Stimulated activated CD8-positive, alpha-beta memory T cell treated with anti-CD3 and anti-CD28 coated beads, Interleukin-2, amount 100 ng/mL, for 48 hours (primary cell): Measurements from ENCODE around the gene SKP1.
A peak's percentile ranks its signal among the peaks of the same experiment; 100 is the strongest.
"Not testable (repeated sequence)": the region's sequence is repeated elsewhere in the genome, so short reads cannot be mapped to it uniquely, and the experiment has no call there.

ENCODE experiments used
- DNase-seq, 2 donors: peaks; one replicate each; pipeline ENCODE4 v3.0.0-alpha.2; 2020; ENCODE audit warnings: low read depth in 2 of 2

The SKP1 gene

DNA sequence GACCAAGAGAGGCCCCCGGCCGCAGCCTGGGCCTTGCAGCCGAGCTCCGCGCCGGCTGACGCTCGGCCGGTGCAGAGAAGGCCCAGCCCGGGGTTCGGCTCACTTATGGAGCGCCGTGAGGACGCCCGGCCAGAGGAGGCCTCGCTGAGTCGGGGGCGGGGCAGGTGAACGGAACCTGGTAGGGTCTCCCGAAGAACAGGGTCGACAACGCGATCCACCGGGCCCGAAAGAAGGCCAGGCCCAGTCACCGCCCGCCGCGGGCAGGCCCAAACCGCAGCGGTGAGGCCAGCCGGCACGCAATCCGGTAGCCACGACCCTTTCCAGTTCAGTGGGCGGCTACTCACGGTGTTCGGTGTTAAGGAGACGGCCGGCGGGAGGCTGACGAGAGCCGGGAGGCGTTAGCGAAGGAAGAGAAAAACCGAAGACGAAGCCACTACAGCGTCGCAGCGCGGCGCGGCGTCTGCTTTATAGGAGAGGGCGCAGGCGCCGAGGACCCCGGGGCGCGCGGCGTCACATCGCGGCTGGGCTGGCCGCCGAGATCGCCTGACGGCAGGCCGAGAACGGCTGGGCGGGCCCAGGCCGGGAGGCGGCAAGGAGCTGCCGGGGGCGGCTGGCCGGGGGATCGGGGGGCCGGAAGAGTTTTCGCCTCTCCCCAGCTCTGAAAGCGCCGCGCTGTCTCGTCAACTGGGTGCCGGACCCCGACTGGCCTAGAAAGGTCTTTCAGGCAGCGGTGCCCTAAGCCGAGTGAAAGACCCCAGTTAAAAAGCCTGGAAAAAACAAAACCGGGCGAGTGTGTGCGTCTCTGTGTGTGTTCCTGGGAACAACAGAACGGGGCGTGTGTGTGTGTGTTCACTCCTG lies at the start of gene SKP1:
TSS of gene SKP1 (minus strand) at position 440 of the 858 bp plus-strand sequence. CDS start 2,928 bp downstream, outside the sequence.
- DNase-seq: peak; percentile 76 to 77

DNA sequence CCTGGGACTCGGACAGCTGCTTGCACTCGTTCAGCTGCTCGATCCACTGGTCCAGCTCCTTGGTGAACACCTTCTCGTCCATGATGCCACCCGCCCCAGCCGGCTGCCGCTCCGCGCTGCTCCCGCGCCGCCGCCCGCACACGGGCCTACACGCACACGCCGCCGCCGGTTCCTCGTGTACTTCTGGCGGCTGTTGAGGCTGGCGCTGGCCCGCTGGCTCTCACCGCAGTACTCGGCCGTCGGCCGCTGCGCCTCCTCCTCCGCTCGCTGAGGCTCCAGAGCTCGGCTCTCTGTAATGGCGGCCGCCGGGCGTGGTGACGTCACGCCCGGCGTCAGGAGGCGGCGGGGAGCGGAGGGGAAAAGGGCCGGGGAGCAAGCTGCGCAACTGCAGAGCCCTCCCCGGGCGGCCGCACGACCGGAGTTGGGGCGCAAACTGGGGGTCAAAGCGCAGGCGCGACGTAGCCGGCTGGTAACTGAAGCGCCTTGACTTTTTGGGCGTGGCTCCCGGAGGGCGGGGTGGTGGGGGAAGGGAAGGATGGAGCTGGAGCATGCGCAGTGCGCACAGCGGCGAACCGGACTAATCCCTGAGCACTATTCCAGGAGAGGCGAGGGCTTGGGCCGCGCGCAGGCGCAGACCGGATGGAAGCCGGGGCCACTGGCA lies 49.2 kb upstream of the SKP1 start, which contains the start of gene PPP2CA:
TSS of gene PPP2CA (minus strand) at position 294 of the 661 bp plus-strand sequence. CDS start at position 82, 212 bp downstream.
- DNase-seq: peak; percentile 96 to 99

DNA sequence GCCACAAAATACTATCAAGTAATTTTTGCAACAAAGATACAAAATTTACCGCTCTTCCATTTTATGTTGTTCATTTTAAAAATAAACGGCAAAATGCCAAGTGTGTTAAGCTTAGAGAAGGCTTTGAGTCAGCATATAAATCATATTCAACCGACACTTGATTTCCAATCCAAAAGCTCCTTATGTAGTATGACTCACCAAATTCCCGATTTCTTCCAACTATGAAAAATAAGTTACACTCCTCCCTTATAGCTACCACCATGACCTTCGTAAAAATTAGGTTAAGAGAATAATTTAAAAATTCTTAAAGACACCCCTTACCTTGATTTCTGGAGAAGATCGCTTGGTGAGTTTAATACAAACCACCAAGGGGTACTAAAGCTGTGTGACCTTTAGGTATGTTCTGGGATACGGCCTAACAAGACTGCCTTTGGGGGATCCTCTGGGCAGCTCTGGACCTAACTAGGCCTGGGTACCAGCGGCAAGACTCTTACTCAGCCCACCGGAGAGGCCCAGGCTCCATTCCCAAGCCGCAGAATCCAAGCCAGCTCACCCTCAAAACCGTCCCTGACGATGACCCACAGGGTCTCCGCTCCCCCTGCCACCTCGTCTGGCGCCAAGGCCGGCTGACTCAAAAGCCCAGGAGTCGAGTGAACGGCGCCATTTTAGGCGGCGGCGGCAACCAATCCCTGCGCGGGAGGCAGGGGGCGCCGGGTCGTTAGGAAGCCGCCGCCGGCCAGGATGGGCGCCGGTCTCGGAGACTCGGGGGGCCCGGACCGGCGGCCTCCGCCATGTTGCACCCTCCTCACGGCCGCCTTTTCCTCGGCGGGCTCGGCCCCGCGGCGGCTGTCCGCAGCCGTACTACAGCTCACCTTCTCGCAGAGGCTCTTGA lies 48.4 kb upstream of the SKP1 start:
- peak; percentile 48 to 60 for DNase-seq

DNA sequence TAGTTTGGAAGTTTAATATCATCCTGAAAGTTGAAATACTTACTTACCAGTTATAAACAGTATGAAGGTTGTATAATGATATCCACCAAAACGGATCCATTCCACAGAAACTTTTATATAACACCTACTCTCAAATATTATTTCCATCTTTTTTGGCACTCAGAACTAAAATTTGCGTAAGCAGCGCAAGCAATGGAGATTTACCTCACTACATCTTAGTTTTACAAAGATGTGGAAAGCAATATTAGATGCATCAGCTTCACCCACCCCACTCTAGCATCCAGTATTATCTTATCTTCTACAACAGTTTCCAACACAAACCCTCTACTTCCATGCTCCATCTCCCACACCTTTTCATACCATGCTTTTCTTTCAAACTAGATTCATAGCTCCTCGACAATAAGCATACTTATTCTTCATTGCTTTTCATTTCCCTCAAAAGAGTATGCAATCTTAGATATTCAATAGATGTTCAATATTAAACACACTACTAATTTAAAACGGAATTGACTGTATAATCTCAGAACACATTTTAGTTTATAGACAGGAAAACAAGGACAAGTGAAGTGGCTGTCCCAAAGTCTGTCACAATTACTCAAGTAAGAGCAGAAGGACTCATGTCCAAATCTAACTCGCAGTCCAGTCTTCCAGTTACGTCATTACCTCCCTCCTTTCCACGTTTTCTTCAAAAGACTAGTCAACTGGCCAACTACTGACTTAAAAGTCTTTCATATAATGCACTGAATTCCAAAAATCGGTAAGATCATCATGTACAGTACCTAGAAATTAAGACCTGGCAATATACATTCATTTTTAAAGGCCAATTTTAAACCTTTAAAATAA lies 46.9 kb upstream of the SKP1 start:
- no peak for DNase-seq

DNA sequence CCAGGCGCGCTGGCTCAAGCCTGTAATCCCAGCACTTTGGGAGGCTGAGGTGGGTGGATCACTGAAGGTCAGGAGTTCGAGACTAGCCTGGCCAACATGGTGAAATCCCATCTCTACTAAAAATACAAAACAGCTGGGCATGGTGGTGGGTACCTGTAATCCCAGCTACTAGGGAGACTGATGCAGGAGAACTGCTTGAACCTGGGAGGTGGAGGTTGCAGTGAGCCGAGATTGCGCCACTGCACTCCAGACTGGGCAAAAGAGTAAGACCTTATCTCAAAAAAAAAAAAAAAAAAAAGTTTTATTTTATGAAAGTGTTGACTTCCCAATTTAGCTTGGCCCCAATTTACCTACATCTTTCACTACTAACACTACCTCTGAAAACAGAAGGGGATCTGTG lies 44.9 kb upstream of the SKP1 start:
- not testable (repeated sequence) for DNase-seq

DNA sequence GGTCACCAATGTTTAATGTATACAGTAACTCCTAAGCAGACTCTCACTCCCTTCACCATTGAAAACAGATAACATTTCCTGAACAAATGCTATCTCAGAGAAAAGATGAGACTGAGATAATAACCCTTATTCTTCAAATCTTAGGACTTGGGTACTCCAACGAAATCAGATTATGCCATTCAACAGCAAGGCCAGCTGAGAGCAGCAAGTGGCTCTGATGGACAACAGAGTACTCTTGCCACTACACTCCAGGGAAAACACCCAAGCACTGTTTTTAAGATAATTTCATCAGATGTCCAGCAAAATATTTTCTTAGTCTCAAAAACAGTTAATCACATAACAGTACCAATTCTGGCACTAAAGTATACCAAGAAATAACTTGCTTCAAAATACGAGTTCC lies 39.0 kb upstream of the SKP1 start:
- no peak for DNase-seq

DNA sequence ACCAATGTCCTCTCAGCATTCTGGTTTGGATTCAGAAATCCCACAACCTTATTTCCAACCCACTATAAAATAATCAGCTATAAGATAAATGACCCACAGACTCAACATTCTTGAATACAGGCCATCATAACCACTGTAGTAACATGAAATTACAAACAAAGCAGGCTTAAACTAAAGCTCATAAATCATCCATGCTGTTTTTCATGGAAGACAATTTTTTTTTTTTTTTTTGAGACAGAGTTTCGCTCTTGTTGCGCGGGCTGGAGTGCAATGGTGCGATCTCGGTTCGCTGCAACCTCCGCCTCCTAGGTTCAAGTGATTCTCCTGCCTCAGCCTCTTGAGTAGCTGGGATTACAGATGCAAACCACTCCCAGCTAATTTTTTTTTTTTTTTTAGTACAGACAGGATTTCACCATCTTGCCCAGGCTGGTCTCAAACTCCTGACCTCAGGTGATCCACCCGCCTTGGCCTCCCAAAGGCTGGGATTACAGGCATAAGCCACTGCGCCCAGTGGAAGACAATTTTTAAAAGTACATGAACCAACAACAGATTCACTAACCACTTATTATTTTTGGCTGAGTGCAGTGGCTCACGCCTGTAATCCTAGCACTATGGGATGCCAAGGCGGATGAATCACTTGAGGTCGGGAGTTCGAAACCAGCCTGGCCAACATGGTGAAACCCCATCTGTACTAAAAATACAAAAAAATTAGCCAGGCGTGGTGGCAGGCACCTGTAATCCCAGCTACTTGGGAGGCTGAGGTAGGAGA lies 34.7 kb upstream of the SKP1 start:
- not testable (repeated sequence) for DNase-seq

DNA sequence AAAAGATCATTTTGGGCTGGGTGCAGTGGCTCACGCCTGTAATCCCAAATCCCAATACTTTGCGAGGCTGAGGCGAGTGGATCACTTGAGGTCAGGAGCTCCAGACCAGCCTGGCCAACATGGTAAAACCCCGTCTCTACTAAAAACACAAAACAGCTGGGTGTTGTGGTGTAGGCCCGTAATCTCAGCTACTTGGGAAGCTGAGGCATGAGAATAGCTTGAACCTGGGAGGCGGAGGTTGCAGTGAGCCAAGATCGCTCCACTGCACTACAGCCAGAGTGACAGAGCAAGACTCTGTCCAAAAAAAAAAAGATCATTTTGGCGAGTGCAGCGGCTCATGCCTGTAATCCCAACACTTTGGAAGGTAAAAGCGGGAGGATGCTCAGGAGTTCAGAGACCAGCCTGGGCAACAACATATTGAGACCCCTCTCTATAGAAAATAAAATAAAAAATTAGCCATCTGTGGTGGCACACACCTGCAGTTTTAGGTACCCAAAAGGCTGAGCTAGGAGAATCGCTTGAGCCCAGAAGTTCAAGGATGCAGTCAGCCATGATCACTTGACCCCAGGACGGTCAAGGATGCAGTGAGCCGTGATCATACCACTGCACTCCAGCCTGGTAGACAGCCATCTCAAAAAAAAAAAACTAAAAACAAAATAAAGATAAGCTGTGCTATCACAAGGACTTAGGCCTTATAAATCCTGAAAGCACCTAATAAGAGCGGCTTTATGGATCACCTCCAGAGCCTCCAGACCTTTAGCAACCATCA lies 32.9 kb upstream of the SKP1 start:
- DNase-seq: no peak

DNA sequence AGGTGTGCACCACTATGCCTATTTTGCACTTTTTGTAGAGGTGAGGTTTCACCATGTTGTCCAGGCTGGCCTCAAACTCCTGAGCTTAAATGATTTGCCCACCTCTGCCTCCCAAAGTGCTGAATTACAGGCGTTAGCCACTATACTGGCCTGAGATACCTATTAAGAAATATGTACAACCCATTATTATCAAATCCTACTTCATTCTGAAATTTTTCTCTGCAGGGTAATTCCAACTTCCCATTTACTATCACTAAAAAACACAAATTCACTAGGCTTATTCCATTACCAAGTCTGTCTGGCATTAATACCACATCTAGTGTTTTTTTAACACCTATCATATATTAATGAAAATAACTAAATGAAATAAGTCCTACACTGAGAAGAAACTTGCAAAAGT lies 30.9 kb upstream of the SKP1 start:
- no peak for DNase-seq

DNA sequence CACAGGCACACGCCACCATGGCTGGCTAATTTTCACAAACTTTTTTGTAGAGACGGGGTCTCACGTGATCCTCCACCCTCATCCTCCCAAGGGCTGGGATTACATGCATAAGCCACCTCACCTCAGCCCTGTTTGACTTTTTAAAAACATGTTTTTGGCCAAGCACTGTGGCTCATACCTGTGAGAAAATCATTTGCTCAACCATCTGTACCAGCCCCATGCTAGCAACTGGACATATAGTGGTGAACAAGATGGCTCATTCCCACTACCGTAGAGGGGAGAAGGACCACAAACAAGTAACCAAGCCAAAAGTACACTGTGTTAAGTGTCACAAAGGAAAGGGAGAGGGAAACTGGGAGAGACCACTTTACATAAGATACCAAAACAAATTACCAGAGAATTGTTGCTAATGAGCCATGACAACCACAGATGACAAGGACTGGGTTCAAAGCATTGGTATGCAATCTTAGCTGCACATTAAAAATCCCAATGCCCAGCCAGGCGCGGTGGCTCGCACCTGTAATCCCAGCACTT lies 29.9 kb upstream of the SKP1 start:
- no peak for DNase-seq

DNA sequence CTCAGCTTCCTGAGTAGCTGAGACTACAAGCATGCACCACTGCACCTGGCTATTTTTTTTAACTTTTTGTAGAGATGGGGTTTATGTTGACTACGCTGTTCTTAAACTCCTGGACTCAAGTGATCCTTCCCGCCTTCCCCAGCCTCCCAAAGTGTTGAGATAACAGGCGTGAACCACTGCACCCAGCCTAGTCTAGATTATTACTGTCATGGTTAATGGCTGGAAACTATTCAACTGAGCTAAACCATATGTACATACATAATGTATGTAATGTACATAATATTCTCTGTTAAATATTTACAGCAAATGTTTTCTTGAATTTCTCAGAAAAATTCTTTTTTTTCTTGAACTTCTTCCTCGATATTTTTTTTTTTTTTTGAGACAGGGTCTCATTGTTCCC lies 27.8 kb upstream of the SKP1 start:
- no peak for DNase-seq

DNA sequence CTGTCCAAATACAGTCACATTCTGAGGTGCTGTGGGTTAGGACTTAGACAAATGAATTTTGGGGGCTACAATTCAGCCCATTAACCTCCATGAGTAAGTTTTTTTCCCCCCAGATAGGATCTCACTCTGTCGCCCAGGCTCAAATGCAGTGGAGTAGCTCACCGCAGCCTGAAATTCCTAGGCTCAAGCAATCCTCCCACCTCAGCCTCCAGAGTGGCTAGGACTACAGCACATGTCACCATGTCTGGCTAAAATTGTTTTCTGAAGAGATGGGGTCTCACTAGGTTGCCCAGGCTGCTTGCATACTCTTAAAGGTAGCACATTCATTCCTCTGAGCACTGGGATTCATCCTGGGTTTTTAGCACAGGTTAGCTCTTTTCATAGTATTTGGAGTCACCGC lies 26.9 kb upstream of the SKP1 start:
- no peak for DNase-seq

DNA sequence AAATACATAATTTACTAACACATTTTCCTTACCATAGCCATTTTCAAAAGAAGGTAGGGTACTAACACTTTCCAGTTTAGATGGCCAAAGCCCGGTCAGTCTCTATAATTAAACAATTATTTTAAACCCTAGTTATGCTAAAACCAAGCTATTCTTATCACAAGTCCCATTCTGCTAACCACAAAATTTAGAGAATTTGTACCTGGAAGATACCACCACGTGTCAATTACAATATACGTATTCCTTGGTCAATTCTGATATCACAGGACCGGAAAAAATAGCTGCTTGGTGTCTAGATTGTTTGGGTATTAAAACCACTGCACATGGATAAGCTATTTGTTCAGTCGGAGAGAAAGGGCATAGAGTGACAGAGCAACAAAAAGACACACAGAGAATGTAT lies 18.9 kb upstream of the SKP1 start:
- DNase-seq: no peak

DNA sequence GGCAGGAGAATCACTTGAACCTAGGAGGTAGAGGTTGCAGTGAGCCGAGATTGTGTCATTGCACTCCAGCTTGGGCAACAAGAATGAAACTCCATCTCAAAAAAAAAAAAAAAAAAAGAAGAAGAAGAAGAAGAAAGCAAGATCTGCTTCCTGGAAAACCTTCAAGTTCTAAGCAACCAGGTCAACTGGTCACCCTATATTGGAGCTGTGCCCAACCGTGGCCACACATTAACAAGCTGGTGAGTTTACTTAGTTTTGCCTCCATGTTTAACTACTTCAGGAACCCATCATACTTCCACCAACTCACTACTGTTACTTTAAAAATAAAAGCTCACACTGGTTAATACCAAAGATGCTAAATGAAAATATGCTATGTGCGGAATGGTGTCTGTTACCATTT lies 12.3 kb upstream of the SKP1 start:
- DNase-seq: no peak

DNA sequence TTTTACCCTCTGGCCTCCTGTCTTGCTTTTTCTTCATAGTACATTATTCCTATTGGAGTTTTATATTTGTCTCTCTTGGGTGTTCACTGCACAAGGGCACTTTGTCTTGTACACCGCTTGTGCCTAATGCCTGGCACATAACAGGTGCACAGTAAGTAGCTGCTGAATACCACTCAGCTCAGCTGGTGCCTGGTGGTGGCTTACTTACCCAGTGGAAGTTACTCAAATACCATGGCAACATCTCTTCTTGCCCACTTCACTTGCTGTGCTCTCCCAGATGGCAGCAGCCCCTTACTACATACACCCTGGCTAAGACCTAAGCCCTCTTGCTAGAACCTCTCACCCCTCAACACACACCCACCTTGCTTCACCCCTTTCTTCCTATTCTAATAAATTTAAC lies 11.3 kb upstream of the SKP1 start:
- no peak for DNase-seq

DNA sequence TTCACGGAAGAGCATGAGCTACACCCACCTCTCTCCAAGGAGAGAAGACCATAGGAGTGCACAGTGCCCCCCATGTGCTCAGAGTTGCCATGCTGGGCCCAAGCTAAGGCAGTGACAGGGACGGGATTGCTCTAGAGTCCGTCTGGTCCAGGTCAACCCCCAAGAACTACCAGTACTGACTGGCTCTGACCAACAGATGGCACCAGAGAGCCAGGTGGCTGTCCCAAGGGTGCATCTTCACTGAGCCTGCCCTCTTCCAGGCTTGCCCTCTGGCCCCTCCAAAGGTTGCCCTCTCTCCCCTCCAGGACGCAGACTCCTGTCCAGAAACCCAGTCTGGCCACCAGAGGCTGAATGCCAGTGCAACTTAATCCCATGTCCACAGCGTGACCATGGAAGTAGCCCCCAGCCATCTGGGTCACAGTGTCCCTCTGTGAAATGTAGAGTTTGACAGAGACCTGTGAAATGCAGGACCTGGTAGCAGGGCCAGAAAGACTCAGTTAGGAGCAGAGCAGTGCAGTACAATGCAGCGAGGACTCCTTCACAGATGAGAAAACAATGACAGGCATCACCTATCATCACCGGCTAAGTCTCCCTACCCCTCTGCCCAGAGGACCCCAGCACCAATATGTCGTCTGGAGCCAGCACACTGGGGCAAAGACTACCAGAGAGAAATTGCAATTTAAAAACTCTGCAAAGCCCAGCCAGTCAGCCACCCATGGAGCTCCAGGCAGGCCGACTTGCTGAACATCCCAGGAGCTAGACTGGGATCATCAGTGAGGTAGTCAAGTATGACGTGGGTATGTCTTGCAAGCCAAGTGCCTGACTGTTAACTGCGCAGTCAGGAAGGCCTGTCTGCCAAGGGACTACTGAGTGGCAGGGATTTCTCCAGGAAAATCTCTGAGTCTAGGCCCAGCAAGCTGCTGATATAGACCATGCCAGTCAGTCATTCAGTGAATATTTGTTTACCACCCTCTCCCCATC lies 7.7 kb upstream of the SKP1 start:
- DNase-seq: peak; percentile 59 to 66

DNA sequence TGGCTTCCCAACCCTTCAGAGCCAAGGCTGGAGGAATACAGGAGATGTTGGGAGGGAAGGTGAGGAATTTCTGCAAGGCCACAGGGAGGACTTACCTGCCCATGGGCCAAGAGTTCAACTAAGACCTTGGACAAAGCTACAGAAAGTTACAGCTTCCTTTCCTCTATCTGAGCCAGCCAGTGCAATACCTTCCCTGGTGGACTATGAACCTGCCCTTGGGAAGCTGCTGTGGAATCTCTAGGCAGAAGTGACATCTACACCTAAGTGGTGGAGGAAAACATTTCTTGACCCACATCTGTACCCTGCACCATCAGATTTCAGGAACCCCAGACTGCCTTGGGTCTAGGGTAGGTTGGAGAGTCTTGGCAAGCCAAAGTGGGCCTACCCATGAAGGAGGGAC lies 6.7 kb upstream of the SKP1 start:
- no peak for DNase-seq

DNA sequence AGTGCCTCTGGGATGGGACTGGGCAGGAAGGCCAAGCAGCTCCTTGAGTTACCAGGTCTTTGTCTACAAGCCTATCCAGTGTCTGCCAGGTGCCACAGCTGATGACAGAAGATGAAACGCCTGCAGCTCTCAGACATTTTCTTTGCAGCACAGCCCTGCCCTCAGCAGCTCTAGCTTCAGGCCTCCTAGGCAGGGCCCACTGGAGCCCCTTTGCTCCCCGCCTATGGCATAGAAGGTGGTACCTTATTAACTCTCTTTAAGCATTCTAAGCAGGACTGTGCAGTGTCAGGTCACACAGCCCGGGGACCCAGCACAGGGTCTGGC lies 1.3 kb upstream of the SKP1 start:
- DNase-seq: no peak
